ENCODE measurements around the gene FBXW10.
"Not testable (repeated sequence)": the region's sequence is repeated elsewhere in the genome, so short reads cannot be mapped to it uniquely, and the experiment has no call there.

DNA sequence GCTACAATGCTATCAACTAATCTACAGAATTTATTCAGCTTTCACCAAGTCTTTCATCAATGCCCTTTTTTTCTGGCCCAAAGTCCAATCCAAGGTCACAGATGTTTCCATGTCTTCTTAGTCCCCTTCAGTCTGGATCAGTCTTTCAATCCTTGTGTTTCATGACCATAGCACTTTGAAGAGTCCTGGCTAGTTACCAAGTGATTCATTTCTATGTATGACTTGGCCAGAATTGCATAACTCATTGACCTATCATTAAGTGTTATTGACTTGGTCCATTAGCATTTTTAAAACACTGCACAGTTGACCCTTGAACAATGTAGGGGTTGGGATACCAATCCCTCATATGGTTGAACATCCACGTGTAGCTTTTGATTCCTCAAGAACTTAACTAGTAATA lies 11.4 kb upstream of the FBXW10 start:
- not testable (repeated sequence) for TF ChIP-seq POLR2AphosphoS5 (IDR thresholded peaks at IDR 0.05; ENCODE audit: borderline replicate concordance, low read depth, low read length); EZH2 (IDR thresholded peaks at IDR 0.05); FOXP2 (optimal IDR thresholded peaks at IDR 0.05; ENCODE audit: control extremely low read depth, extremely low read length, insufficient read depth)

Data from SK-N-MC (cell line).